Activated CD4-positive, CD25-positive, alpha-beta regulatory T cell treated with anti-CD3 and anti-CD28 coated beads, Interleukin-2, amount 50 U/mL, for 16 hours (primary cell): ENCODE measurements around the gene MTF2.

Experiments used
- DNase-seq: peaks from one replicate; pipeline ENCODE4 v3.0.0-alpha.2; 2020; ENCODE audit warnings: low read depth, low spot score

MTF2 gene

GRCh38 chr1:93082313-93082712 is 3.2 kb downstream of the MTF2 start:
- no peak for DNase-seq

GRCh38 chr1:93083979-93084378 is 4.9 kb downstream of the MTF2 start:
- DNase-seq = no peak

- no peak for DNase-seq
These were observed 8.4 kb downstream of the MTF2 start for GRCh38 chr1:93087532-93087931.

- no peak for DNase-seq
These were observed 14.4 kb downstream of the MTF2 start for GRCh38 chr1:93093332-93094006.

- no peak for DNase-seq
These were observed 16.9 kb downstream of the MTF2 start for GRCh38 chr1:93095804-93096585.

- no peak for DNase-seq
These were observed 23.1 kb downstream of the MTF2 start for GRCh38 chr1:93102142-93102541.

GRCh38 chr1:93106226-93106625 is 27.1 kb downstream of the MTF2 start:
- DNase-seq = no peak

- DNase-seq = no peak
These were observed 28.3 kb downstream of the MTF2 start for GRCh38 chr1:93107395-93107794.

GRCh38 chr1:93108335-93108734 is 29.3 kb downstream of the MTF2 start:
- DNase-seq = no peak

- no peak for DNase-seq
These were observed 30.5 kb downstream of the MTF2 start for GRCh38 chr1:93109578-93109977.

- DNase-seq = no peak
These were observed 32.0 kb downstream of the MTF2 start for GRCh38 chr1:93111065-93111464.

- DNase-seq = no peak
These were observed 32.5 kb downstream of the MTF2 start for GRCh38 chr1:93111561-93111960.

GRCh38 chr1:93113127-93113526 is 34.0 kb downstream of the MTF2 start:
- no peak for DNase-seq

GRCh38 chr1:93114391-93114790 is 35.3 kb downstream of the MTF2 start:
- no peak for DNase-seq

- DNase-seq = no peak
These were observed 41.5 kb downstream of the MTF2 start for GRCh38 chr1:93120614-93121013.

- DNase-seq = no peak
These were observed 44.2 kb downstream of the MTF2 start for GRCh38 chr1:93123201-93123783.

GRCh38 chr1:93124556-93125355 is 45.7 kb downstream of the MTF2 start:
- DNase-seq = no peak

GRCh38 chr1:93129507-93130099 is 50.5 kb downstream of the MTF2 start:
- no peak for DNase-seq

GRCh38 chr1:93132638-93133037 is 53.6 kb downstream of the MTF2 start:
- DNase-seq = no peak

GRCh38 chr1:93136445-93136844 is 57.4 kb downstream of the MTF2 start:
- DNase-seq = no peak

- no peak for DNase-seq
These were observed 58.7 kb downstream of the MTF2 start for GRCh38 chr1:93137604-93138292.
